Measurements from ENCODE around the gene AUTS2. TPM values are rescaled to one million over a fixed set of nuclear protein-coding genes. Genes with fewer than 3 reads are reported as not detected.

AUTS2 gene
- total RNA-seq, 1 donor from 2014 or later, result 53.0 TPM

- no peak for TF ChIP-seq CTCF (IDR thresholded peaks at IDR 0.05)
- no peak for TF ChIP-seq POLR2AphosphoS5 (IDR thresholded peaks at IDR 0.05; ENCODE audit: insufficient read depth in 1 of 2, low read depth in 1 of 2)
- TF ChIP-seq POLR2A (IDR thresholded peaks at IDR 0.05), result no peak
- Histone ChIP-seq H3K36me3 (no peaks in the 10 kb centered on the region), H3K9me3 (no peaks in the 10 kb centered on the region), H3K4me1 (no peaks in the 10 kb centered on the region), H3K4me3 (no peak overlapping the region), H3K27ac (no peak overlapping the region), H3K27me3 (no peaks in the 10 kb centered on the region)
- intact Hi-C loops (cut with DNase I), result no loop called here
- no peak for DNase-seq (ENCODE audit: extremely low spot score in 2 of 2)
Observed at GRCh38 chr7:70636169-70636568, 1037.9 kb downstream of the AUTS2 start.

- no peaks in the 10 kb centered on the region for H3K4me1 ChIP-seq
Observed at GRCh38 chr7:70637726-70638125, 1039.5 kb downstream of the AUTS2 start.

GRCh38 chr7:70638158-70639107 is 1040.2 kb downstream of the AUTS2 start:
- TF ChIP-seq CTCF (IDR thresholded peaks at IDR 0.05), result no peak
- no peak for TF ChIP-seq POLR2AphosphoS5 (IDR thresholded peaks at IDR 0.05; ENCODE audit: insufficient read depth in 1 of 2, low read depth in 1 of 2)
- TF ChIP-seq POLR2A (IDR thresholded peaks at IDR 0.05), result no peak
- Histone ChIP-seq H3K4me1 (no peaks in the 10 kb centered on the region), H3K27ac (no peak overlapping the region), H3K9me3 (no peaks in the 10 kb centered on the region), H3K36me3 (no peaks in the 10 kb centered on the region), H3K27me3 (no peaks in the 10 kb centered on the region), H3K4me3 (no peak overlapping the region)
- intact Hi-C loops (cut with DNase I), result no loop called here
- no peak for DNase-seq (ENCODE audit: extremely low spot score in 2 of 2)

More at GRCh38 chr7:70637726-70638125, 1039.5 kb downstream of the AUTS2 start:
- Histone ChIP-seq H3K4me3 (no peak overlapping the region), H3K27me3 (no peaks in the 10 kb centered on the region), H3K9me3 (no peaks in the 10 kb centered on the region), H3K36me3 (no peaks in the 10 kb centered on the region), H3K27ac (no peak overlapping the region)
- no peak for DNase-seq (ENCODE audit: extremely low spot score in 2 of 2)
- intact Hi-C loops (cut with DNase I), result no loop called here
- no peak for TF ChIP-seq POLR2AphosphoS5 (IDR thresholded peaks at IDR 0.05; ENCODE audit: insufficient read depth in 1 of 2, low read depth in 1 of 2)
- TF ChIP-seq CTCF (IDR thresholded peaks at IDR 0.05), result no peak
- TF ChIP-seq POLR2A (IDR thresholded peaks at IDR 0.05), result no peak

GRCh38 chr7:70640266-70640833 is 1042.1 kb downstream of the AUTS2 start:
- H3K4me1 ChIP-seq, result no peaks in the 10 kb centered on the region
- H3K9me3 ChIP-seq, result no peaks in the 10 kb centered on the region
- H3K4me3 ChIP-seq, result no peak overlapping the region
- intact Hi-C loops (cut with DNase I), result no loop called here
- H3K36me3 ChIP-seq, result no peaks in the 10 kb centered on the region
- H3K27ac ChIP-seq, result no peak overlapping the region
- H3K27me3 ChIP-seq, result no peaks in the 10 kb centered on the region
- TF ChIP-seq POLR2A (IDR thresholded peaks at IDR 0.05), result no peak
- no peak for TF ChIP-seq POLR2AphosphoS5 (IDR thresholded peaks at IDR 0.05; ENCODE audit: insufficient read depth in 1 of 2, low read depth in 1 of 2)
- no peak for TF ChIP-seq CTCF (IDR thresholded peaks at IDR 0.05)
- no peak for DNase-seq (ENCODE audit: extremely low spot score in 2 of 2)

GRCh38 chr7:70641882-70642281 is 1043.6 kb downstream of the AUTS2 start:
- no peaks in the 10 kb centered on the region for H3K36me3 ChIP-seq
- no peaks in the 10 kb centered on the region for H3K9me3 ChIP-seq
- TF ChIP-seq POLR2A (IDR thresholded peaks at IDR 0.05) (no peak), POLR2AphosphoS5 (IDR thresholded peaks at IDR 0.05; ENCODE audit: insufficient read depth in 1 of 2, low read depth in 1 of 2) (no peak), CTCF (IDR thresholded peaks at IDR 0.05) (no peak)
- no peaks in the 10 kb centered on the region for H3K4me1 ChIP-seq
- no peaks in the 10 kb centered on the region for H3K27me3 ChIP-seq
- no peak overlapping the region for H3K4me3 ChIP-seq
- DNase-seq (ENCODE audit: extremely low spot score in 2 of 2), result no peak
- H3K27ac ChIP-seq, result no peak overlapping the region
- intact Hi-C loops (cut with DNase I), result no loop called here

Measured in vagina (tissue), 2 donors.